Measurements from ENCODE around the gene GSX1. TPM values are rescaled to one million over a fixed set of nuclear protein-coding genes. Genes with fewer than 3 reads are reported as not detected.
A peak's percentile ranks its signal among the peaks of the same experiment; 100 is the strongest.
"Not testable (repeated sequence)": the region's sequence is repeated elsewhere in the genome, so short reads cannot be mapped to it uniquely, and the experiment has no call there.

The GSX1 gene
- total RNA-seq (under 1 TPM; 0.20 to 0.22 TPM), polyA plus RNA-seq (ENCODE audit: insufficient read length in 2 of 2) (1 to 10 TPM; 3.7 to 4.0 TPM)
- long read RNA-seq, donor 1: 0 reads
- long read RNA-seq, donor 2: 0 reads
- long read RNA-seq, donor 3, partial matches to known transcripts: 0 of 1 reads
- long read RNA-seq, donor 3, other reads (novel, unspliced or antisense): 0 of 1 reads
- long read RNA-seq, donor 4: 0 reads

DNA sequence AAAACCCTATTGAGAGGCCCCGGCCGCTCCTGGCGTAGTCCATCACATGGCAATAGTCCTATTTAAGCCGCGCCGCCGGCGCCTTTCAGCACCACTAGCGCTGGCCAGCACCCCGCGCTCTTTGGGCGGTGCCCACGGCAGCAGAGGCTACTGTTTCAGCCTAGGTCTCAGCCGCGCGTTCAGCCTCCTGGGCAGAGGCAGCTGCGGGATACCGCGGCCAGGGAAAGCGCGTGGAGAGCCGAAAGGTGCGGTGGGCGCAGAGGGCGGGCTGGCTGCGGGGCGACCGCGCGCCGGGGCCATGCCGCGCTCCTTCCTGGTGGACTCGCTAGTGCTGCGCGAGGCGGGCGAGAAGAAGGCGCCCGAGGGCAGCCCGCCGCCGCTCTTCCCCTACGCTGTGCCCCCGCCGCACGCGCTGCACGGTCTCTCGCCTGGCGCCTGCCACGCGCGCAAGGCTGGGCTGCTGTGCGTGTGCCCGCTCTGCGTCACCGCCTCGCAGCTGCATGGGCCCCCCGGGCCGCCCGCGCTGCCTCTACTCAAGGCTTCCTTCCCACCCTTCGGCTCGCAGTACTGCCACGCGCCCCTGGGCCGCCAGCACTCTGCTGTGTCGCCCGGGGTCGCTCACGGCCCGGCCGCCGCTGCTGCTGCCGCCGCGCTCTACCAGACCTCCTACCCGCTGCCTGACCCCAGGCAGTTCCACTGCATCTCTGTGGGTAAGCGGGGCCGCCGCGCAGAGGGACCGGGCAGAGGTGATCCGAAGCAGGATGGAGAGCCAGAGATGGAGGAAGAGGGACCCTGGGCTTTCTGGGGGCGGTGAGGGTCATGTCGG is at the start of gene GSX1:
Gene GSX1, plus strand, starts transcription at position 91 of the 826 bp plus-strand sequence. Its CDS starts 208 bp downstream, at position 299.
- Histone ChIP-seq H3K27me3 (ENCODE audit: control insufficient read depth, insufficient read depth, low read length) (peaks cover 98% of the 10 kb centered on the region), H3K27ac (ENCODE audit: low read depth, low read length) (peak within 1 kb of the TSS; percentile 15), H3K36me3 (ENCODE audit: control insufficient read depth, insufficient read depth, low read length) (no peaks in the 10 kb centered on the region), H3K4me3 (ENCODE audit: low read depth, low read length) (peak within 1 kb of the TSS; percentile 12), H3K4me1 (ENCODE audit: control insufficient read depth, insufficient read depth, low read length) (peaks cover 61% of the 10 kb centered on the region), H3K9me3 (ENCODE audit: control insufficient read depth, insufficient read depth, low read length) (no peaks in the 10 kb centered on the region)
- WGBS (ENCODE audit: insufficient coverage): under 1% methylated on average over 87 of the region's 87 CpGs
- DNase-seq (ENCODE audit: low read depth in 4 of 6, low spot score in 6 of 6): peak in 2 of 6 donors; percentile 76 to 85

- Histone ChIP-seq H3K36me3 (ENCODE audit: control insufficient read depth, insufficient read depth, low read length) (no peaks in the 10 kb centered on the region), H3K27me3 (ENCODE audit: control insufficient read depth, insufficient read depth, low read length) (peaks cover 4% of the 10 kb centered on the region), H3K4me1 (ENCODE audit: control insufficient read depth, insufficient read depth, low read length) (peaks cover 16% of the 10 kb centered on the region), H3K9me3 (ENCODE audit: control insufficient read depth, insufficient read depth, low read length) (no peaks in the 10 kb centered on the region), H3K4me3 (ENCODE audit: low read depth, low read length) (no peak overlapping the region), H3K27ac (ENCODE audit: low read depth, low read length) (no peak overlapping the region)
- 11% methylated on average over 7 of the region's 7 CpGs for WGBS (ENCODE audit: insufficient coverage)
- peak in 4 of 6 donors; percentile 29 to 86 (median 58) for DNase-seq (ENCODE audit: low read depth in 4 of 6, low spot score in 6 of 6)
Observed at GRCh38 chr13:27744801-27745200, 47.5 kb upstream of the GSX1 start.

DNA sequence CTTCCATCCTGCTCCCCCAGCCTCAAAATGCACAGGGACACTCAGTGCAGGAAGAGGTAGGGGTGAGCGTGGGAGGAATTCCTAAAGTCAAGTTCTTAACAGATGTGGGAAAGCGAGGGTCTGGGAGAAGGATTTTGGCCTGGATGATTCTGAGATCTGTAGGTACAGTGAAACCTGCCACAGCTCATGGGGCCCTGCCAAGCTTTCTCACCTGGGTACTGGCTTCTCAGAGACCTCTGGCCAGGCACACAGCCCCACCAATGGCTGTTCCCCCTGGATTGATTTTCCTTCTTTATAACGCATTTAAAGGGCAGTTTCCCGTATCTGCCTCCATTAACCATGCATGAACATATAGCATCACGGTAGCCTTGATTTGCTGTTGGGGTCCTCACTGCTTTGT is 47.0 kb upstream of the GSX1 start:
- Histone ChIP-seq H3K27ac (ENCODE audit: low read depth, low read length) (peak overlapping the region; percentile 15), H3K9me3 (ENCODE audit: control insufficient read depth, insufficient read depth, low read length) (no peaks in the 10 kb centered on the region), H3K27me3 (ENCODE audit: control insufficient read depth, insufficient read depth, low read length) (peaks cover 2% of the 10 kb centered on the region), H3K36me3 (ENCODE audit: control insufficient read depth, insufficient read depth, low read length) (no peaks in the 10 kb centered on the region), H3K4me3 (ENCODE audit: low read depth, low read length) (no peak overlapping the region), H3K4me1 (ENCODE audit: control insufficient read depth, insufficient read depth, low read length) (peaks cover 16% of the 10 kb centered on the region)
- WGBS (ENCODE audit: insufficient coverage): 42% methylated on average over 5 of the region's 5 CpGs
- no peak for DNase-seq (ENCODE audit: low read depth in 4 of 6, low spot score in 6 of 6)

DNA sequence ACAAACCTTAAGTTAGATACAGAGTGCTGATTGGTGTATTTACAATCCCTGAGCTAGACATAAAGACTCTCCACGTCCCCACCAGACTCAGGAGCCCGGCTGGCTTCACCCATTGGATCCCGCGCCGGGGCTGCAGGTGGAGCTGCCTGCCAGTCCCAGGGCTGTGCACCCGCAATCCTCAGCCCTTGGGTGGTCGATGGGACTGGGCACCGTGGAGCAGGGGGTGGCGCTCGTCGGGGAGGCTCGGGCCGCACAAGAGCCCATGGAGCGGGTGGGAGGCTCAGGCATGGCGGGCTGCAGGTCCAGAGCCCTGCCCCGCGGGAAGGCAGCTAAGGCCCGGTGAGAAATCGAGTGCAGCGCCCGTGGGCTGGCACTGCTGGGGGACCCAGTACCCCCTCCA is 44.1 kb upstream of the GSX1 start:
- H3K36me3 ChIP-seq (ENCODE audit: control insufficient read depth, insufficient read depth, low read length); H3K27ac ChIP-seq (ENCODE audit: low read depth, low read length); H3K4me3 ChIP-seq (ENCODE audit: low read depth, low read length); DNase-seq (ENCODE audit: low read depth in 4 of 6, low spot score in 6 of 6); H3K9me3 ChIP-seq (ENCODE audit: control insufficient read depth, insufficient read depth, low read length); H3K27me3 ChIP-seq (ENCODE audit: control insufficient read depth, insufficient read depth, low read length): not testable (repeated sequence)
- WGBS (ENCODE audit: insufficient coverage): 97% methylated on average over 18 of the region's 21 CpGs
- peaks cover 16% of the 10 kb centered on the region for H3K4me1 ChIP-seq (ENCODE audit: control insufficient read depth, insufficient read depth, low read length)

DNA sequence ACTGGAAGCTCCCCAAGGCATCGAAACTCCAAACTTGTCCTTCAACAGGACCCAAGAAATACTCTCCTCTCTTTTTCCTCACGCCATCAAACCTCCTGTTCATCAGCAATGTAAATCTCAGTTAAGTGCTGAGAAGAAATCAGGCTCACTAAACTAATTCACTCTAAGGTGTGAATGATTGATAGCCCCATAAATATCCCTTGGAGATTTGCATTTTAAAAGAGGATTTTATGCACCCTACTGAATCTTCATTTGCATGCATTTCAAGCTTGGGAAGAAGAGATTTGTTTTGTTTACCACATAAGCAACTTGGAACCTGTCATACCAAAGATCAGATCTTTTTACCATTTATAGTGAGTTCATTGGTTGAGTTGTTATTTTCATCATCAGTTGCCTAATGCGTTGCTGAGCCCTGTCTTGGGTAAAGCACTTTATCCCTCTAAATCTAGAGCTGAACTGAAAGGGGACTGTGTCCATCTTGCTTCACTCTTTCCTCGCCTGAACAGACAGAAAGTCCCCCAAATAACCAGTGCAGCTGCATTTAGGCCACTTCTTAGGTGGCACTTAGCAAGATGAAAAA is 40.2 kb upstream of the GSX1 start:
- Histone ChIP-seq H3K4me1 (ENCODE audit: control insufficient read depth, insufficient read depth, low read length) (no peaks in the 10 kb centered on the region), H3K4me3 (ENCODE audit: low read depth, low read length) (no peak overlapping the region), H3K36me3 (ENCODE audit: control insufficient read depth, insufficient read depth, low read length) (no peaks in the 10 kb centered on the region), H3K27me3 (ENCODE audit: control insufficient read depth, insufficient read depth, low read length) (peaks cover 2% of the 10 kb centered on the region), H3K9me3 (ENCODE audit: control insufficient read depth, insufficient read depth, low read length) (no peaks in the 10 kb centered on the region), H3K27ac (ENCODE audit: low read depth, low read length) (no peak overlapping the region)
- 42% methylated on average over 3 of the region's 4 CpGs for WGBS (ENCODE audit: insufficient coverage)
- peak in 1 of 6 donors; percentile 6 for DNase-seq (ENCODE audit: low read depth in 4 of 6, low spot score in 6 of 6)

DNA sequence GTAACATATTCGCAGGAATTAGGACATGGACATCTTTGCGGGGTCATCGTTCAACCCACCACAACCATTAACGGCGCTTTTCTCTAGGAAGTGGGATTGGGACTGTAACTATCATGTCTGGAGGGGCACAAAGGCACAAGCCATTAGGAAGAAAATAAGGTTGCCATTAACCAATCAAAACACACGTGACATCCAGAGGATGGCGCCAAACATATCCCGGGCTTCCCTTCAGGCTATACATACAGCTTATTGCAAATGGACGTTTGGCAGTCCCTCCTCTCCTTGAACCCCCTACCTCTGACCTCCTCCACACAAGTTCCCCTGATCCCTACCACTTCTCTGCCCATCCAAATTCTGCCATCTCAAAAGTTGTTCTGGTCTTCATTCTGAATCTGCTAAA is 26.6 kb upstream of the GSX1 start:
- H3K9me3 ChIP-seq (ENCODE audit: control insufficient read depth, insufficient read depth, low read length): no peaks in the 10 kb centered on the region

GRCh38 chr13:27770809-27771208 is 21.5 kb upstream of the GSX1 start:
- peak in 1 of 6 donors; percentile 12 for DNase-seq (ENCODE audit: low read depth in 4 of 6, low spot score in 6 of 6)
- Histone ChIP-seq H3K36me3 (ENCODE audit: control insufficient read depth, insufficient read depth, low read length) (no peaks in the 10 kb centered on the region), H3K27ac (ENCODE audit: low read depth, low read length) (no peak overlapping the region)

More for the DNA sequence above, 26.6 kb upstream of the GSX1 start:
- no peak overlapping the region for H3K27ac ChIP-seq (ENCODE audit: low read depth, low read length)
- DNase-seq (ENCODE audit: low read depth in 4 of 6, low spot score in 6 of 6): no peak
- no peaks in the 10 kb centered on the region for H3K27me3 ChIP-seq (ENCODE audit: control insufficient read depth, insufficient read depth, low read length)
- H3K36me3 ChIP-seq (ENCODE audit: control insufficient read depth, insufficient read depth, low read length): no peaks in the 10 kb centered on the region
- no peak overlapping the region for H3K4me3 ChIP-seq (ENCODE audit: low read depth, low read length)
- no peaks in the 10 kb centered on the region for H3K4me1 ChIP-seq (ENCODE audit: control insufficient read depth, insufficient read depth, low read length)
- WGBS (ENCODE audit: insufficient coverage): 11% methylated on average over 1 of the region's 9 CpGs

GRCh38 chr13:27772651-27773425 is 19.4 kb upstream of the GSX1 start:
- Histone ChIP-seq H3K36me3 (ENCODE audit: control insufficient read depth, insufficient read depth, low read length) (no peaks in the 10 kb centered on the region), H3K9me3 (ENCODE audit: control insufficient read depth, insufficient read depth, low read length) (no peaks in the 10 kb centered on the region), H3K4me1 (ENCODE audit: control insufficient read depth, insufficient read depth, low read length) (peaks cover 6% of the 10 kb centered on the region), H3K4me3 (ENCODE audit: low read depth, low read length) (no peak overlapping the region), H3K27me3 (ENCODE audit: control insufficient read depth, insufficient read depth, low read length) (peaks cover 12% of the 10 kb centered on the region), H3K27ac (ENCODE audit: low read depth, low read length) (no peak overlapping the region)
- 82% methylated on average over 12 of the region's 14 CpGs for WGBS (ENCODE audit: insufficient coverage)
- no peak for DNase-seq (ENCODE audit: low read depth in 4 of 6, low spot score in 6 of 6)

More at GRCh38 chr13:27770809-27771208, 21.5 kb upstream of the GSX1 start:
- 26% methylated on average over 3 of the region's 3 CpGs for WGBS (ENCODE audit: insufficient coverage)
- peaks cover 8% of the 10 kb centered on the region for H3K27me3 ChIP-seq (ENCODE audit: control insufficient read depth, insufficient read depth, low read length)
- H3K4me1 ChIP-seq (ENCODE audit: control insufficient read depth, insufficient read depth, low read length): peaks cover 1% of the 10 kb centered on the region
- no peak overlapping the region for H3K4me3 ChIP-seq (ENCODE audit: low read depth, low read length)
- H3K9me3 ChIP-seq (ENCODE audit: control insufficient read depth, insufficient read depth, low read length): no peaks in the 10 kb centered on the region

GRCh38 chr13:27774169-27774568 is 18.1 kb upstream of the GSX1 start:
- H3K27ac ChIP-seq (ENCODE audit: low read depth, low read length): no peak overlapping the region
- 88% methylated on average over 5 of the region's 8 CpGs for WGBS (ENCODE audit: insufficient coverage)
- peaks cover 6% of the 10 kb centered on the region for H3K4me1 ChIP-seq (ENCODE audit: control insufficient read depth, insufficient read depth, low read length)
- H3K27me3 ChIP-seq (ENCODE audit: control insufficient read depth, insufficient read depth, low read length): peaks cover 14% of the 10 kb centered on the region
- no peaks in the 10 kb centered on the region for H3K9me3 ChIP-seq (ENCODE audit: control insufficient read depth, insufficient read depth, low read length)
- no peak for DNase-seq (ENCODE audit: low read depth in 4 of 6, low spot score in 6 of 6)
- H3K4me3 ChIP-seq (ENCODE audit: low read depth, low read length): no peak overlapping the region
- H3K36me3 ChIP-seq (ENCODE audit: control insufficient read depth, insufficient read depth, low read length): no peaks in the 10 kb centered on the region

All from spinal cord (tissue), 10 donors.